ENCODE measurements around the gene FOXP3.

The FOXP3 gene

GRCh38 chrX:49212209-49212608 lies 52.3 kb downstream of the FOXP3 start:
- DNase-seq = no peak

GRCh38 chrX:49211074-49211473 lies 53.4 kb downstream of the FOXP3 start:
- DNase-seq = no peak

- DNase-seq = no peak
These were observed 54.1 kb downstream of the FOXP3 start for GRCh38 chrX:49210406-49210805.

- no peak for DNase-seq
These were observed 54.9 kb downstream of the FOXP3 start for GRCh38 chrX:49209434-49210251.

GRCh38 chrX:49208399-49208798 lies 56.1 kb downstream of the FOXP3 start:
- DNase-seq = no peak

GRCh38 chrX:49206543-49206942 lies 58.0 kb downstream of the FOXP3 start:
- no peak for DNase-seq

GRCh38 chrX:49205443-49205842 lies 59.1 kb downstream of the FOXP3 start:
- no peak for DNase-seq

- no peak for DNase-seq
These were observed 59.8 kb downstream of the FOXP3 start for GRCh38 chrX:49204709-49205108.

- DNase-seq = no peak
These were observed 60.5 kb downstream of the FOXP3 start for GRCh38 chrX:49204017-49204416.

GRCh38 chrX:49203536-49203935 lies 61.0 kb downstream of the FOXP3 start:
- DNase-seq = no peak

GRCh38 chrX:49202022-49202421 lies 62.5 kb downstream of the FOXP3 start:
- no peak for DNase-seq
